ENCODE measurements around the gene SOX2.

Gene SOX2

DNA sequence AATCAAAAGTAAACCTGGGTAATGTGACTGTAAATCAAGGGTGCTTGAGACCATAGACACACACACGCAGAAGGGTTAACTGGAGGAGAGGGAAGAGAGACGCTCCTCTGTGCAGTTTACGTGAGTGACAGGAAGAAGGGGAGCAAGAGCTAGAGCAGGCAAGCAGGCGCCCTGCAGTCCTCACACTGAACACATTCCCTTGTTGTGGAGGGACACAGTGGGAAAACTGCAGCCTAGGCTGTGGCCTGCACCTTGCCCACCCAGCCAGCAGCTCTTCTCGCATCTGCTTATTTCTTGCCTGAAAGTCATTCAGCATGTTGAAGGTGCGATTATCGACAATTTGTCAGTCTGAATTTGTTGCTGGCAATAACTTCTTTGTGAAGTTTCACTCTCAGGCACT, 24.2 kb downstream of the SOX2 start:
- no peaks in the 10 kb centered on the region for H3K4me1 ChIP-seq (ENCODE audit: insufficient read depth, low read length, poor library complexity, severe bottlenecking)
- H3K9ac ChIP-seq (ENCODE audit: low read depth, low read length, poor library complexity, severe bottlenecking) = no peak overlapping the region

DNA sequence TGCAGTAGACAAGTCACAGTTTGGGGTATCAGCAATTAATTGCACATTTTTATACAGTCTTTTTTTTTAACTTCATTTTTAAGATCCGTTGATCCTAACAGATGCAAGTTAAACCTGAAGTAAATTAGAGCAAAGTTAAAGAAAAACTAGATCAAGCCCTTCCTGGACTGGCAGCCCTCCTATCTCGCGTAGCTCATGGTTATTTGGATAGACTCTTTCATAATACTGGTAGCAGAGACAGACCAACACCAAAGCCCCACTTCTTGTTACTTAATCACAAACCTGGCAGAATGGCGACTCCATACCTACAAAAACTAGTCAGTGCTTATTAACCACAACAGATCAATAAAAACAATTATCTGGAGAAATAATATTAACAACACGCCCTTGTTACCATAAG, 26.8 kb downstream of the SOX2 start:
- H3K9me2 ChIP-seq (replicated peaks; ENCODE audit: low read depth, low read length) = no peaks in the 10 kb centered on the region
- no peaks in the 10 kb centered on the region for H3K9me3 ChIP-seq (ENCODE audit: insufficient read depth, low read depth, low read length)
- no peak for TF ChIP-seq EZH2phosphoT487 (IDR thresholded peaks at IDR 0.05; ENCODE audit: borderline replicate concordance)
- TF ChIP-seq, protein P1, sequence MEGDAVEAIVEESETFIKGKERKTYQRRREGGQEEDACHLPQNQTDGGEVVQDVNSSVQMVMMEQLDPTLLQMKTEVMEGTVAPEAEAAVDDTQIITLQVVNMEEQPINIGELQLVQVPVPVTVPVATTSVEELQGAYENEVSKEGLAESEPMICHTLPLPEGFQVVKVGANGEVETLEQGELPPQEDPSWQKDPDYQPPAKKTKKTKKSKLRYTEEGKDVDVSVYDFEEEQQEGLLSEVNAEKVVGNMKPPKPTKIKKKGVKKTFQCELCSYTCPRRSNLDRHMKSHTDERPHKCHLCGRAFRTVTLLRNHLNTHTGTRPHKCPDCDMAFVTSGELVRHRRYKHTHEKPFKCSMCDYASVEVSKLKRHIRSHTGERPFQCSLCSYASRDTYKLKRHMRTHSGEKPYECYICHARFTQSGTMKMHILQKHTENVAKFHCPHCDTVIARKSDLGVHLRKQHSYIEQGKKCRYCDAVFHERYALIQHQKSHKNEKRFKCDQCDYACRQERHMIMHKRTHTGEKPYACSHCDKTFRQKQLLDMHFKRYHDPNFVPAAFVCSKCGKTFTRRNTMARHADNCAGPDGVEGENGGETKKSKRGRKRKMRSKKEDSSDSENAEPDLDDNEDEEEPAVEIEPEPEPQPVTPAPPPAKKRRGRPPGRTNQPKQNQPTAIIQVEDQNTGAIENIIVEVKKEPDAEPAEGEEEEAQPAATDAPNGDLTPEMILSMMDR (conservative IDR thresholded peaks at IDR 0.05; ENCODE audit: low read length) = no peak
- H3K79me2 ChIP-seq (ENCODE audit: insufficient read depth, low read length) = no peaks in the 10 kb centered on the region
- no peaks in the 10 kb centered on the region for H3K27me3 ChIP-seq (ENCODE audit: insufficient read depth, low read length, poor library complexity, severe bottlenecking)
- no peaks in the 10 kb centered on the region for H3K4me1 ChIP-seq (ENCODE audit: insufficient read depth, low read length, poor library complexity, severe bottlenecking)
- no peaks in the 10 kb centered on the region for H4K20me1 ChIP-seq (ENCODE audit: insufficient read depth, low read length, poor library complexity, severe bottlenecking)
- no peaks in the 10 kb centered on the region for H3F3A ChIP-seq (ENCODE audit: low read depth)
- no peak overlapping the region for H3K4me2 ChIP-seq (ENCODE audit: low read depth, low read length, poor library complexity, severe bottlenecking)
- H3K4me3 ChIP-seq (ENCODE audit: low read length, poor library complexity, severe bottlenecking) = no peak overlapping the region
- no peak overlapping the region for H2AFZ ChIP-seq (ENCODE audit: low read length)
- H3K36me3 ChIP-seq (ENCODE audit: insufficient read depth, low read length) = no peaks in the 10 kb centered on the region
- no peak overlapping the region for H3K9ac ChIP-seq (ENCODE audit: low read depth, low read length, poor library complexity, severe bottlenecking)

More for the DNA sequence above, 24.2 kb downstream of the SOX2 start:
- H3K27me3 ChIP-seq (ENCODE audit: insufficient read depth, low read length, poor library complexity, severe bottlenecking) = no peaks in the 10 kb centered on the region
- H3K9me3 ChIP-seq (ENCODE audit: insufficient read depth, low read depth, low read length) = no peaks in the 10 kb centered on the region
- H3F3A ChIP-seq (ENCODE audit: low read depth) = no peaks in the 10 kb centered on the region
- no peaks in the 10 kb centered on the region for H3K36me3 ChIP-seq (ENCODE audit: insufficient read depth, low read length)
- H2AFZ ChIP-seq (ENCODE audit: low read length) = no peak overlapping the region
- no peaks in the 10 kb centered on the region for H3K79me2 ChIP-seq (ENCODE audit: insufficient read depth, low read length)
- H3K9me2 ChIP-seq (replicated peaks; ENCODE audit: low read depth, low read length) = no peaks in the 10 kb centered on the region
- no peak overlapping the region for H3K4me3 ChIP-seq (ENCODE audit: low read length, poor library complexity, severe bottlenecking)
- no peaks in the 10 kb centered on the region for H4K20me1 ChIP-seq (ENCODE audit: insufficient read depth, low read length, poor library complexity, severe bottlenecking)
- H3K4me2 ChIP-seq (ENCODE audit: low read depth, low read length, poor library complexity, severe bottlenecking) = no peak overlapping the region
- TF ChIP-seq, protein P1 (conservative IDR thresholded peaks at IDR 0.05; ENCODE audit: low read length) = no peak
- TF ChIP-seq EZH2phosphoT487 (IDR thresholded peaks at IDR 0.05; ENCODE audit: borderline replicate concordance) = no peak

DNA sequence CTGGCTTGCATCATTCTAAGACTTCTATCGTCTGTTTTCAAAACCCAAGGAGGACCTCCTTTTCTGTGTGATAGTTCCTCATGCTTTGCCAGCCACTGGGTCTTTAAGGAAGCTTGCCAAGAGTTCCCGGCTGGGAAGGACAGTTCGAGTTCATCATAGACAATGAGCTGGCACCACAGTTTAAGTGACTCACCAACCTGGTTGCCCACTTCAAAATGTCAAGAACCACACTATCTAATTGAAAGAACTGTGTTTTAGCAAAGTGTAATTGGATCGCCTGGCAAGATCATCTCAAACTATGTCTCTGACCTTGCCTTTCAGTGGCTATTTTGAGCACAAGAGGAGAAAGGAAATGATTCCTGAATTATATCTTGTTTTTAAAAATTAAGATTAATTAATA, 27.9 kb downstream of the SOX2 start:
- no peaks in the 10 kb centered on the region for H4K20me1 ChIP-seq (ENCODE audit: insufficient read depth, low read length, poor library complexity, severe bottlenecking)
- no peaks in the 10 kb centered on the region for H3K79me2 ChIP-seq (ENCODE audit: insufficient read depth, low read length)
- H2AFZ ChIP-seq (ENCODE audit: low read length) = no peak overlapping the region
- H3K4me1 ChIP-seq (ENCODE audit: insufficient read depth, low read length, poor library complexity, severe bottlenecking) = no peaks in the 10 kb centered on the region
- H3F3A ChIP-seq (ENCODE audit: low read depth) = no peaks in the 10 kb centered on the region
- H3K9ac ChIP-seq (ENCODE audit: low read depth, low read length, poor library complexity, severe bottlenecking) = no peak overlapping the region
- H3K4me3 ChIP-seq (ENCODE audit: low read length, poor library complexity, severe bottlenecking) = no peak overlapping the region
- no peaks in the 10 kb centered on the region for H3K27me3 ChIP-seq (ENCODE audit: insufficient read depth, low read length, poor library complexity, severe bottlenecking)
- H3K4me2 ChIP-seq (ENCODE audit: low read depth, low read length, poor library complexity, severe bottlenecking) = no peak overlapping the region
- H3K9me3 ChIP-seq (ENCODE audit: insufficient read depth, low read depth, low read length) = no peaks in the 10 kb centered on the region
- H3K36me3 ChIP-seq (ENCODE audit: insufficient read depth, low read length) = no peaks in the 10 kb centered on the region
- H3K9me2 ChIP-seq (replicated peaks; ENCODE audit: low read depth, low read length) = no peaks in the 10 kb centered on the region
- TF ChIP-seq, protein P1 (conservative IDR thresholded peaks at IDR 0.05; ENCODE audit: low read length) = no peak
- TF ChIP-seq EZH2phosphoT487 (IDR thresholded peaks at IDR 0.05; ENCODE audit: borderline replicate concordance) = no peak

All from Loucy (cell line).